Calu3 (cell line): ENCODE data around the gene SLC6A19. TPM values are rescaled to one million over a fixed set of nuclear protein-coding genes. Genes with fewer than 3 reads are reported as not detected.

Source experiments
- BruUV-seq: library from RNA; stranded (reverse); fragments of 400-500 nt; replicated peaks from 2 replicates; lab custom pipeline; 2021; lab: Mats Ljungman, UMichigan
- CTCF ChIA-PET: fragments of 300-600 bp; sonication (Branson Sonifier 250); formaldehyde crosslinking; loops from one replicate; lab custom pipeline; 2022; ENCODE audit warnings: antibody characterized with exemption; lab: Charles Lee
- DNase-seq: peaks from one replicate; pipeline ENCODE4 v3.0.0; 2022
- H3K27ac Mint-ChIP-seq: one replicate; pipeline ENCODE4 v1.8.0; 2022; ENCODE audit warnings: mixed read lengths; ENCODE audit not compliant: unreplicated experiment
- H3K27me3 Mint-ChIP-seq: one replicate; pipeline ENCODE4 v1.8.0; 2022; ENCODE audit warnings: mixed read lengths; ENCODE audit not compliant: unreplicated experiment
- H3K36me3 Mint-ChIP-seq: one replicate; pipeline ENCODE4 v1.8.0; 2022; ENCODE audit warnings: mild to moderate bottlenecking, moderate library complexity, mixed read lengths; ENCODE audit not compliant: insufficient read depth, unreplicated experiment
- H3K4me1 Mint-ChIP-seq: one replicate; pipeline ENCODE4 v1.8.0; 2022; ENCODE audit warnings: mild to moderate bottlenecking, low read depth, mixed read lengths; ENCODE audit not compliant: unreplicated experiment
- H3K4me3 Mint-ChIP-seq: one replicate; pipeline ENCODE4 v1.8.0; 2022; ENCODE audit warnings: mild to moderate bottlenecking, low read depth, moderate library complexity, mixed read lengths; ENCODE audit not compliant: unreplicated experiment
- H3K9me3 Mint-ChIP-seq: one replicate; pipeline ENCODE4 v1.8.0; 2022; ENCODE audit warnings: low read depth, mixed read lengths; ENCODE audit not compliant: unreplicated experiment
- CTCF ChIP-seq: fragments of 200-600 bp; IDR thresholded peaks from one replicate; pipeline ENCODE4 v1.8.0; 2022; ENCODE audit warnings: antibody characterized with exemption; ENCODE audit not compliant: unreplicated experiment
- intact Hi-C: fragments of 100-400 bp; cut with micrococcal nuclease; formaldehyde crosslinking; loops from one replicate; pipeline ENCODE4 v1.10.0; 2022; ENCODE audit not compliant: unreplicated experiment
- total RNA-seq: library from RNA; stranded (reverse); gene quantifications from 2 replicates; pipeline ENCODE4 v1.2.3, GENCODE V29; 2022

Gene SLC6A19
- total RNA-seq, 1 experiment from 2014 or later, result not detected

GRCh38 chr5:1192971-1193590 is 8.3 kb upstream of the SLC6A19 start:
- Mint-ChIP-seq H3K9me3 (no peaks in the 10 kb centered on the region), H3K27me3 (peaks cover 63% of the 10 kb centered on the region), H3K27ac (no peak overlapping the region), H3K36me3 (no peaks in the 10 kb centered on the region), H3K4me3 (no peak overlapping the region), H3K4me1 (no peaks in the 10 kb centered on the region)
- no peak for DNase-seq
- intact Hi-C loops, result no loop called here
- CTCF ChIA-PET, result no interaction called here
- BruUV-seq, result no TSS peak
- TF ChIP-seq CTCF, result no peak

- Mint-ChIP-seq H3K4me1 (no peaks in the 10 kb centered on the region), H3K4me3 (no peak overlapping the region), H3K27ac (no peak overlapping the region), H3K27me3 (peaks cover 58% of the 10 kb centered on the region), H3K9me3 (no peaks in the 10 kb centered on the region), H3K36me3 (no peaks in the 10 kb centered on the region)
- intact Hi-C loops, result no loop called here
- no peak for DNase-seq
- BruUV-seq, result no TSS peak
- no peak for TF ChIP-seq CTCF
- CTCF ChIA-PET, result no interaction called here
Observed at GRCh38 chr5:1193591-1193985, 7.8 kb upstream of the SLC6A19 start.

DNA sequence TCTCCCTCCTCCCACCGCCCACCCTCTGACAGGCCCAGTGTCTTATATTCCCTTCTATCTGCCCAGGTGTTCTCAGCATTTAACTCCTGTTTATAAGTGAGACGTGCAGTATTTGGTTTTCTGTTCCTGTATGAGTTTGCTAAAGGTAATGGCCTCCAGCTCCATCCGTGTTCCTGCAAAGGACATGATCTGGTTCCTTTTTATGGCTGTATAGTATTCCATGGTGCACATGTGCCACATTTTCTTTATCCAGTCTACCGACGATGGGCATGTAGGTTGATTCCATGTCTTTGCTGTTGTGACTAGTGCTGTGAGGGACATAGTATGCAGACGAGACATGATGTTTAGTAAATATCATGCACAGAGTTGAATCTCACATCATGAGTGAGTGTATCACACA is 7.0 kb upstream of the SLC6A19 start:
- H3K4me3 Mint-ChIP-seq, result no peak overlapping the region
- H3K27me3 Mint-ChIP-seq, result peaks cover 50% of the 10 kb centered on the region
- no peaks in the 10 kb centered on the region for H3K4me1 Mint-ChIP-seq

GRCh38 chr5:1195439-1195838 is 6.0 kb upstream of the SLC6A19 start:
- no peak for DNase-seq
- CTCF ChIA-PET, result no interaction called here
- Mint-ChIP-seq H3K9me3 (no peaks in the 10 kb centered on the region), H3K27me3 (peaks cover 39% of the 10 kb centered on the region), H3K4me3 (no peak overlapping the region), H3K4me1 (no peaks in the 10 kb centered on the region), H3K36me3 (no peaks in the 10 kb centered on the region), H3K27ac (no peak overlapping the region)
- TF ChIP-seq CTCF, result no peak
- no TSS peak for BruUV-seq
- intact Hi-C loops, result no loop called here

More for the DNA sequence above, 7.0 kb upstream of the SLC6A19 start:
- CTCF ChIA-PET, result no interaction called here
- H3K36me3 Mint-ChIP-seq, result no peaks in the 10 kb centered on the region
- no peak overlapping the region for H3K27ac Mint-ChIP-seq
- intact Hi-C loops, result no loop called here
- DNase-seq, result no peak
- TF ChIP-seq CTCF, result no peak
- no TSS peak for BruUV-seq
- H3K9me3 Mint-ChIP-seq, result no peaks in the 10 kb centered on the region
